GM19455 (cell line): ENCODE data around the gene CLCF1.

Source experiments
- ATAC-seq: cut with Tn5 transposase; IDR thresholded peaks from one replicate; pipeline ENCODE4 v1.9.1; 2021; ENCODE audit not compliant: unreplicated experiment

The CLCF1 gene

DNA sequence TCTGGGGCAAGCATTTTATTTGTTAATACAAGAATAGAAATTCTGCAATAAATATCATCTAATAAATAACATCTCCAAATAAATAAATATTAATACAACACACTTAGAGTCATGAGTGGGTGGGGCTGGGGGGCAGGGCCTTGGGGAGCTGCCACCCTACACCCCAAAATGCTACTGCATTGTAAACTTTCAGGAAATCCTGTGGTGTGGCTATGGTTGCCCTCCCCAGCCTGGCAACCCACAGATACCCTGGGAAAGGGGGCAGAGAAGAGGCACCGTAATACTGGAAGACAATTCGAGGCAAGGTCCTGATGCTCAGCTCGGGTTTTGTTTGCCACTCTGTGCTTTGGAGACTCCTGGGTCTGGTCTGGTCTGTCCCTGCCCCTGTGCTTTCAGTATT is 9.2 kb downstream of the CLCF1 start:
- ATAC-seq: no peak

DNA sequence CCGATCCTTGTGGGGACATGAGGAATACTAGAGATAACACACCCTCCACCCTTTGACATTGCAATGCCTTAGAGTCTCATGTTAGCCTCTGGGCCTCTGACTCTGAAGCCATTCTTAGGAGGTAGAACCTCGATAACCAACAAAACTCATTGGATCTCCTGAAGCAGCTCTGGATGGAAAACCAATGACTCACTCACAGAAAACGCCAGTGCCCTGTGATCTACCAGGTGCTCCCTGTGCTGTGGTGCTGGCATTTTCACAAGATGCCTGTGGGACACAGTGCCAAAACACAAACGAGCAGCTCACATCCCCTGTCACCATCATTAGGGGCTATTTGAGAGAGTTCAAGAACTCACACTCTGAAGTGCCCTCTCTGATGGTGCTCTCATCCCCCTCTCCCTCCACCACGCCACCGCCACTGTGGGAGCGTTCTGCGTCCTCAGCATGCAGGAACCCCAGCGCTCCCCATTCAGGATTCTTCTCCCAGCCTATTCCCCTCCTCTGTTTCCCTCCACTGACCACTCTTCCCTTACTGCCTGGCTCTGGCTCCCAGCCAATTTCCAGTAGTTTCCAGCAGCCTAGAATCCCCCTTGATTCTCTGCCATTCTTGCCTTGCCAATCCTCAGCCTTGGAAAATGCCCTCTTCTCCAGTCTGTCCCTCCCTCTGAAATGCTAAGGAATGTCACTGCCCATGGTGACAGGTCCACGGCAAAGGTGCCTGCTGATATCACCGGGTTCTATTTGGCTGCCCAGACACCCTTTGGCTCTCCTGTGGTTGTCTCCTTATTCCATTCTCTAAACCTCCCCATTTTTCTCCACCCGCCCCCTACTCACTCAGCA is 15.3 kb downstream of the CLCF1 start:
- no peak for ATAC-seq

DNA sequence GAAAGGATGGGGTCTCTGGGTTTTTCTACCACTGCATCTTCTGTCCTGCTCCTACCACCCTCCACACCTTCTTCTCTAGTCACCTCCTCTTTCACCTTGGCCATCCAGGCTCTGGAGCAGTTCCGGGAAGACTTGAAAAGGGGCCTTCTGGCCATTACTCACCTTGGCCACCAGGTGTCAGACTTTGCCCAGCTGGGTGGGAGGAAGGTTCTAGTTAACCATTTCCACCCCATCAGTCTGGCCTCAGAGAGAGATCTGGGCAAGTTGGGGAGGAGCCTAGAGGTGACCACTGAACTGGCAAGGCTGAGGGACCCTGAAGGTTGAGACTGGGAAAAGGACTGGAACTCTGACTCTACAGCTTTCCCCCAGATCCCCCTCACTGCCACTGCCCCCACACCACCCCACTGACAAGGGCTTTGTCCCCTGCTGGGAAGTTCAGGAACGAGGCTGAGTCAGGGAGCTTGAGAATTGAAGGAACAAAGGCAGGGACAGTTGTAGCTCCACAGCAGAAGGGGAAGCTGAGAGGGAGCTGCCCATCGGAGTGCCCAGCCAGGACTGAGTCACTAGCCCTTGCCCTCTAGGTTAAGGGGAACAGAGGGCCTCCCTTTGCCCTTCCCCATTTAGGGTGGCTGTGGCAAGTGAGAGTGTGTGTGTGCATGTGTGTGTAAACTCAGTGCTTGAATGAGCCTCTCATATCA is 16.4 kb downstream of the CLCF1 start:
- no peak for ATAC-seq

DNA sequence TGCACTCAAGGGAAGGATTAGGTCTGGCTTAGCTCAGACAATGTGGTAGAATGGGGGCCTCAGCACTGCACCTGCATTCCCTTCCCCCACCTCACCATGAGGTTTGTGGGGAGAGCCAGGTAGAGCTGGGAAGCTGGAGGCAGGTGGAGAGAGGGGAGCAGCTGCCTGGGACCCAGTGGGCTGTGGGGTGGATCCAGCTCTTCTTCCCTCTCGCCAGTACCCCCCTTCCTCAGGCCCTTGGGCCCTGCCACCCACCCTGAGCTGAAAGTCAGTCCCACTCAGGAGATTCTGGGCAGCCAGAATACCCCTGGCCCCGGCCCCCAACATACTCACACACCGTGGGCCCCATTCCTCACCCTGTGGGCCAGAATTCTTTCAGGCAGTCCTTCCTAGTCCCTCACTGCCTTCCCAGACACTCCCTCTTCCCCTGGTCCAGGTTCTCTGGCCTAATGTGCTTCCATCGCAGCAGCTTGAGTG is 17.0 kb downstream of the CLCF1 start:
- ATAC-seq: no peak

DNA sequence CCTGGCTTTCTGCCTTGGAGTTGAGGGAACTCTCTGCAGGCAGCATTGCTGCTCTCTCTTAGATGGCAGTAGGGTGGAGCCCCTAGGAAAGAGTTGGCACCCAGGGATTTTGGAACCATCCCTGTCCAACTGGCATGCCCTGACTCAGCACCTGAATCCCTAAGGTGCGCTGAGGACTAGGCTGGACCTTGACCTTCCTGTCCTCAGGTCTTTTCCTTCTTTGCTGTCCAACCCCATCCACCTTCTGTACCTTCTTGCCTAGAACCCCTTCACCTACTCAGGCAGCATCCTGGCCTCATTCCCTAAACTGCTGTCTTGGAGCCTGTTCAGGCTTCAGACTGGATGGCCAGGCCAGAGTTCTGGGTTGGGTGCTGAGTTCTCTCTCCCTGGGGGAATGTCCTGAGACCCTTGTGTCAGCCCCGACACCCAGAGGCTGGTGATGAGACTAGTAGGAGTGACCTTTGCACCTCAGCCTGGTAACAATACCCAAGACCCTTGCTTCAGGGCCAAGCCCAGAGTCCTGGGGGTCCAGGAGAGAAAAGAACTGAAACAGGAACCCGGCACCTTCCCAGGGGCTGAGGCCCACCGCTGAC is 17.5 kb downstream of the CLCF1 start:
- ATAC-seq: no peak

DNA sequence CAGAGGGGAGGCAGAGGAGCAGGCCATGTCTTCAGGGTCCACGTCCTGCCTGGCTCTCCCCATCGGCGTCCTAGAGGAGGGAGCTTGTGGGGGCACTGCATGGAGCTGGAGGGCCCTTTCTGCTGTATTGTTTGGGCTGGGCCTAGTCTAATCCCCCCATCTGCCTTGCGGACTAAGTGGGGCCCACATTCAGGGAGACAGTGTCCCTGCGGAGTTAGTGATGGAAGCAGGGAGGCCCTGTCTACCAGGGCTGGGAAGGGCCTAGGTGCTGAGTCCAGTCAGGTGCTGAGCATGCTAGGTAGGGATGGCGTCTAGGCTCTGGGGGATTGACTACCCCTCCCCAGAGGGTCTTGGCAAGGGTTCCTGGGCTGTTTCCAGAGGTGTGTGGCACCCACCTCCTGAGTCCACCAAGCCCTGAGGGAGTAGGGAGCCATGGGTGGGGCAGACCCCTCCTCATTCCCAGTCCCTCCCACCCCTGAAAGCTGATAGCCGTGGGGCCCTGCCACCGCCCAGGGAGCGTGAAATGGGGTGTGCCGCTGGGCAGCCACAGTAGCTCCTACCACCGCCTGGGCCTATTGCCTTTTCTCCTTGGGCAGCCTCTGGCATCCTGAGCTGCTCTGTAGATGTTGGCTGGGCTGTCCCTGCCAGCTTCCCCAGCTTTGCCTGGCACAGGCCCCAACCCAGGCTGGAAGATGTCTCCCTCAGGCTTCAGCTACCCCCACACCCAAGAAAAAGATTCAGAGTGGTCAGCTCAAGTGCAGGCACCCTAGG is 18.2 kb downstream of the CLCF1 start:
- no peak for ATAC-seq

DNA sequence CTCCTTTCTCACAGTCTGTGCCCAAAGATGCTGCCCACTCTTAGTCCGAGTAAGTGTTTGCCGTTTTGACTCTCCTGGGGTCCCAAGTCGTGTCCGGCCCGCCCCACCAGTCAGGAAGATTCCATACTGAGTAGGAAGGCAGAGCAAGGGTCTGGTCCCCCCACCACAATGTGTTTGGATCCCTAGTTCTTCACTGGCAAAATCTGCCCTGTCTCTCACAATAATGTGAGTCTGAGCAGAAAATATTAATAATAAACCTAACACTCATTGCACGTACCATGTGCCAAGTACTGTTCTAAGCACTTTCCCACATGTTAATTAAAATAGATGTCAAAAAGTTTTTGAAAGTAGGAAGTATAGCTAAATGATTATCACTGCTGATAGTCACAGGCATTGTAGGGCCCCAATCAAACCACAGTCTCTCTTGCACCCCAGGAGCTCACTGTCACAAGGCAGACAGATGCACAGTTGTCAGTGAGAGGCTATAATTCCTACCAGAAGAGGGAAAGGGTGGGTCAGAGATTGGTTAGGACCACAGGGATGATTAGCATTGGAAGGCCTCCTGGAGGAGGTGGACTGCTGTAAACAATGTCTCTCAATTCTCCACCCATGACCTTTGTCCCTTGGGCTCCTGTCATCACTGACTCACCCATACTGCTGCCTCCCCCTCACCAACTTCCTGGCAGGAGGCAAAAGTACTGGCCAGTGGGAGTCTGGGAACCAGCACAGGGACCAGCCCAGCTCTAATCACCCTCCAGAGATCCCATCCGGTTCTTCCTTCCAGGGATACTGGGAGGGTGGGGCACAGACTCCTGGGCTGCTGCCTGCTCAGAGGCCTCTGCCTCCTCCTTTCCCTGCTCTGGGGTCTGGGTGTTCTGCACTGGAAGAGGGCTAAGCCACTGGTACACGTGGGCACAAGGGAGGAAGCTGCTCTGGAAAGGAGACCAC is 19.0 kb downstream of the CLCF1 start:
- no peak for ATAC-seq

DNA sequence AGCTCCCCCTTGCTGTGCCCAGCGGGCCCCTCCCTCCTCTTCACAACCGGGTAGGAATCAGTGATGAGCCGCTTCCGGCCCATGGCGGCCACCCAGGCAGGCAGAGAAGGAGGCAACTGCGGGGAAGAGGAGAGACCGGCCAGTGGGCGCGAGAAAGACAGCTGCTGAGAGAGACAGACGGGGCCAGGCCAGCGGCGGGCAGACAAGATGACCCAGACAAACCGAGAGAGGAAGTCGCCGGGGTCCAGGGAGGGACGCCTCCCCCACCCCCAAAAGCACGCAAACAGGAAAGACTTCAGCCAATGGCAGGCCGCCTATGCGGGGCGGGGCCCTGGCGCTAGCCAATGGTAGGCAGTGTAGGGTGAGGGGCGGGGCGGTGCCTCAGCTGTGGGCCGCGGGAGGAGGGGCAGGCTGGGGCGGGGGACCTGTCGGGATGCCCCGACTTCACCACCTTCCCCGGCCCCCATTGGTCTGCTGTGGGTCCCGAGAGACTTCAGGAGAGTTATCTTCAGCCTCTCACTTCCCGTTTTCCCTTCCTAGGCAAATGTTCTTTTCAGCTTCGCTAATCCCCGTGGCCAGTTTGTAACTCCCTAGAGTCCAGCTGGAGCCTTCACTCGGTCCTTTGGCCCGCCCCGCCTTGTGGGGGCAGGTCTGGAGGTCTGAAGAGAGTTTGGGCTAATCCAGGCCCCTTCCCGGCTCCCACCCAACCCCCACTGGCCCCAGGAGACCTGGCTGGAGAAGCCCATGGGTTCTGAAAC is 19.9 kb downstream of the CLCF1 start, which contains the start of gene POLD4:
TSS of gene POLD4 (minus strand) at position 230 of the 758 bp plus-strand sequence. CDS start at position 83, 147 bp downstream.
- peak; percentile 79 for ATAC-seq

DNA sequence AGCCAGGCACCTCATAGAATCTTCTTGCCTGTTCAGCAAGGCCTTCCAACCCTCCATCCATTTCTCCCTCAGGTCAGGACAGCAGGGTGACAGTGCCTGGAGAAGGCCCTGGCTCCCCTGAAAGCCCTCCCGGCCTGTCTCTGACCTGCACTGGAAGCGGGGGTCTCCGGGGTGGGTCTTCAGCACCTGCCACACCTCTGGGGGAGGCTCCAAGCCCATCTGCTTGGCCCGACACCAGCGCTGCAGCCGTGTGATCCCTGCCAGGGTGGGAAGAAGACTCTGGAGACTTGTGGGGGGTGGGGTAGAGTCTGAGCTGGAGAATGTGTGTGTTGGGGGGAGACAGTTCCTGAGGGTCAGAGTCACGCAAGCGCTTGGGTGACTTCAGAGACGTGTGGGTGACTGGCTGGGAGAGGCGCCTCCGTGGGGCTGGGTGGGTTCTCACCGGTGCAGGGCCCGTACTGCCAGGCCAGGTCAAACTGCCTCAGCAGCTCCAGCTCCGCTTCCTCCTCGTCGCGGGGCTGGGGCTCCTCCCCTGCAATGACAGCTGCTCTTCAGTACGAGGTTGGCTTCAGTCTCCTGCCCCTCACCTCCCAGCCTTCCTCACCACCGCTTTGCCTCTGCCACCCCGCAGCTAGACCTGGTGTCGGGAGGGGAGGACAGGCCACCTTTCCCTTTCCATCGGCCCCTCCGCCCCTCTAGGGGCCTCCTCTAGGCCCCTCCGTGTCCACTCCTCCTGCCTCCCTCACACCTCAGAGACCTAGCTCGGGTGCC is 20.7 kb downstream of the CLCF1 start:
- peak; percentile 14 for ATAC-seq

DNA sequence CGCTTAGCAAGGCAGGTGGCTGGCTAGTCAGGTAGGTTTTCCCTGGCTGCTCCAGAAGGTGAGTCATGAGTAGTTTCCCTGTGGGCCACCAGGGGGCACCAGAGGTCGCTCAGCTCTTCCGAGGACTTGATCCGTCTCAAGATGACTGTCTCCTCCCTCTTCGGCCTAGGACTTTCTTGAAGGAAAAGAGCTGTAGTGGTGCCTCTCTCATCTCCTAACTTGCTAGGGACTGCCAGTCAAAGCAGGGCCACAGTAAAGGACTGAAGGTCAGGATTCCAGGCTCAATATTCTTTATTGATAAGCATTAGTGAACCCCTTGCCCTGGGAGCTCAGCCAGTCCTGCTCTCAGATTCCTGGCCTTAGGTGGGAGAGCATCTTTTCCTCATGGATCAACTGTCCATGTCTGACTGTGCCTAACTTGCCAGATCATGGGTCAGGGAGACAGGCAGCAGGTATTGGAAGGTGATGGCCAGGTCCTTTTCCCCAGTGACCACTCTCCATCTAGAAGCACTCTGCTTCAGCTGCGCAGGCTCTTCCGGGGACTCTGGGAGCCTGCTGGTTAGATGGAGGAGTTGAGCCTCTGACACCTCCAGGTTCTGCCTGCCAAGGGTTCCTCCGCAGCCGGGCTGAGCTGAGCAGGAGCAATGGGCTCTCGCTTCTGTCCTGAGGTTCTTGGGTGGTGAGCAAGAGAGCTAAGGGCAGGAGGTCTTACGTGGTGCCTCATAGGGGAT is 22.0 kb downstream of the CLCF1 start:
- no peak for ATAC-seq

DNA sequence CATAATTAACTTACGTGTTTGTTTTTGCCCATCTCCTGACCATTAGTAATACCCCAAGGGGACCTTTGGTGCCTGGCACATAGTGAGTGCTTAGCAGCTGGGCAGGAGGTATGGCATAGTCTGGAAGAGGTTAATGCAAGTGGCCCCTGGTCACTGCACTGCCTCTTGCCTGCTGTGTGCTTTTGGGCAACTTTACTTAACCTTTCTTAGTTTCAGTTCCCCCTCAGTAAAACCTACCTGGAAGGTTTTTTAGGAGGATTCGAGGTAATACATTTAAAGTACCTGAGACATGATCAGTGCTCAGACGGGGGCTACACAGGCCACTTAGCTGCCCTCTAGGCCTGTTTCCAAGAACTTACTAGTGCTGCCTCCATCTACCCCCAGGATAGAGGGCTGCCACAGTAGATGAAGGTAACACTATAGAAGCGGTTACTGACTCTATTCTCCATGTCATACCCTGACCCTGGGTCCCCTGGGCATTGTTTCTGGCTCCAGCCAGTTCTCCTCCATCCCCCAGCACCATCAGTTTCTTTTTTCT is 23.4 kb downstream of the CLCF1 start:
- no peak for ATAC-seq

DNA sequence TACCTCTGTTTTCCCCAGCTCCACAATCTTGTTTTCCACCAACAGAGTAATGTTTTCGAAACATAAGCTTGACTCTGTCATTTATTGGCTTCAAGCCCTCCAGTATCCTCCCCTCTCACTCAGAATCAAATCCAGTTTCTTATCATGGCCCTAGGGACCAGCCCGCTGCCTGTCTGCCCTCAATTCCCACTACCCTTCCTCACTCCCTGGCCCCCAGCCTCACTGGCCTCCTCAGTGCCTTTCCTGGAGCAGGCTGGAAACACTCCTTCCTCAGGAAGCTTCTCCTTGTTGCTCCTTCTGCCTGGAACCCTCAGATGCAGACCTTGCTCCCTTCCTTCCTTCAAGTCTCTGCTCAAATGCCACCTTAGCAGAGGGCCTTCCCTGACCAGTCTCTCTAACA is 23.9 kb downstream of the CLCF1 start:
- no peak for ATAC-seq

DNA sequence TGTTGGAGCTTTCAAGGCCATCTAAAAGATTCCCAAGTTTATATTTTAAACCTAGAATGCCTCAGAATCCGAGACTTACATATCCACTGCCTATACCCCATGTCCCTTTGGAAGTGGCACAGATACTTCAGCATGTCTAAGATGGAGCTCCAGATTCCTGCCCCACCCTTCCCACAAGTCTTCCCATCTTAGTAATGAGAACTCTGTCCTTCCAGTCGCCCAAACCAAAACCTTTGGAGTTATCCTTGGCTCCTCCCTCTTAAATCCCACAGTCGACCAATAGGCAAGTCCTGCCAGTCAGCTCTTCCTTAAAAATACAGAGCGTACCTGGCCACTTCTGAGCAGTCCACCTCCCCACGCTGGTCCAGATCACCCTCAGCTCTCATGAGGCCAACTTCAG is 24.4 kb downstream of the CLCF1 start:
- ATAC-seq: no peak

DNA sequence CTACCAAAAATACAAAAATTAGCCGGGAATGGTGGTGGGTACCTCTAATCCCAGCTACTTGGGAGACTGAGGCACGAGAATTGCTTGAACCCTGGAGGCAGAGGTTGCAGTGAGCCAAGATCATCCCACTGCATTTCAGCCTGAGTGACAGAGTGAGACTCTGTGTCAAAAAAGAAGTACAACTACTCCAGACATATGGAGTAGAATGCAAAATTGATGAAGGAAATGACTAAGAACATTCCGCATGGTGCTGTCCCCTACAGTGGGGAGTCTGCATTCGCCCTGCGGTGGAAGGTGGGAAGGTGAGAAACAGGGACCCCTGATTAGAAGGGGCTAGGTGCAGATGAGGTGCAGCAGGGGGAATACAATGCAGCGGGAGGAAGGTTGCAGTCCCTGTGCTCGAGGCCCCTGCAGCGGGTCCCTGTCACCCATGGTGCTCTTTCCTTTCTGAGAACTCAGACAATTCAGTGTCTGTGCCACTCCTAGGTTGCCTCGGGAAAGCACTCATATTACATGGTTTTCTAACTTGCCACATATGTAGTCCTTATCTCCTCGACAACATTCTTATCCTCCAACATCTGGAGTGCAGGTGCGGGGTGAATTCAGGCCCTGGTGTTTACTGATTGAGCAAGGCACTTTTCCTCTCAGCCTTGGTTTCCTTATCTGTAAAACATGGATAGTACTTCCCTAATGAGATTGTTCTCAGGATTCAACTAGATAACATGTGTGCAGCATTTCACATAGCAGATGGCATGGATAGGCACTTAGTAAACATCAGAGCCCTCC is 25.2 kb downstream of the CLCF1 start:
- no peak for ATAC-seq

DNA sequence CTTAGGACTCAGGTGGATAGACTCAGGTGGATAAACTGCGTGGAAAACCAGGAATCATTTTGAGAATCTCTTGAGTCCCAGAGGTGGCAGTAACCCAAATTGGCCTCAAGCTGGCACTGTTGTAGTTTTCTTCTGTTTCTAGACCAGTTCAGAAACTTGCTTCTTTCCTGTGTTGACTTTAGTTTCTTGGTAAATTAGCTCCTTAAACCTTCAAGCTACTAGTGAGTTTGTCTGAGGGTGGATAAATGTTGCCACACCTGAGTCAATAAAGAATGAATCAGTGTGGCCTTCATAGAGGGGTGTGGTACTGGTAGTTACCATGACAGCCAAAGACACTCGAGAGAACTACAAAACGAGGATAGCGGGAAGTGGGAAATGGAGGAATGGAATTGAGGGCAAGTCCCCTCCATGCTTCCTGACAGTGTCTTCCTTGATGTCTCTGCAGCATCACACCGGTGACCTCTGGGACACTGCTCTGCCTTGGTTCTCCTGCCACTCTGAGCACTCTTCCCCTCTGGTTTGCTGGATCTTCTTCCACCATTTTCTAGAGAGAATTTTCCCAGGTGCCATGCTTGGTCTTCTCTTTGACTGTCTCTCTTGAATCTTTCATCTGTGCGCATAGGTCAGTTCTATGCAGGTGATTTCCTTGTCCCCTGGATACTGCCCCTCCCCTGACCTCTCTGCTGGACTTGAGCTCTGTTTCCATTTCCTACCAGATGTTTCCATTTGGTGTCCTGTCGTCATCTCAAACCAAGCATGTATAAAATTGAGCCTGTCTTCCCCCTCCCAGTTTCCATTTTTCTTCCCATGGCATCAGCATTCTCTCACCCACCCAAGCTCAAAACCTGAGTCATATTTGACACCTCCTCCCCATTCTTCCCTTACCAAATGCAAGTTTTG is 27.2 kb downstream of the CLCF1 start:
- ATAC-seq: no peak
